ENCODE measurements around the gene SYDE1.

The SYDE1 gene

DNA sequence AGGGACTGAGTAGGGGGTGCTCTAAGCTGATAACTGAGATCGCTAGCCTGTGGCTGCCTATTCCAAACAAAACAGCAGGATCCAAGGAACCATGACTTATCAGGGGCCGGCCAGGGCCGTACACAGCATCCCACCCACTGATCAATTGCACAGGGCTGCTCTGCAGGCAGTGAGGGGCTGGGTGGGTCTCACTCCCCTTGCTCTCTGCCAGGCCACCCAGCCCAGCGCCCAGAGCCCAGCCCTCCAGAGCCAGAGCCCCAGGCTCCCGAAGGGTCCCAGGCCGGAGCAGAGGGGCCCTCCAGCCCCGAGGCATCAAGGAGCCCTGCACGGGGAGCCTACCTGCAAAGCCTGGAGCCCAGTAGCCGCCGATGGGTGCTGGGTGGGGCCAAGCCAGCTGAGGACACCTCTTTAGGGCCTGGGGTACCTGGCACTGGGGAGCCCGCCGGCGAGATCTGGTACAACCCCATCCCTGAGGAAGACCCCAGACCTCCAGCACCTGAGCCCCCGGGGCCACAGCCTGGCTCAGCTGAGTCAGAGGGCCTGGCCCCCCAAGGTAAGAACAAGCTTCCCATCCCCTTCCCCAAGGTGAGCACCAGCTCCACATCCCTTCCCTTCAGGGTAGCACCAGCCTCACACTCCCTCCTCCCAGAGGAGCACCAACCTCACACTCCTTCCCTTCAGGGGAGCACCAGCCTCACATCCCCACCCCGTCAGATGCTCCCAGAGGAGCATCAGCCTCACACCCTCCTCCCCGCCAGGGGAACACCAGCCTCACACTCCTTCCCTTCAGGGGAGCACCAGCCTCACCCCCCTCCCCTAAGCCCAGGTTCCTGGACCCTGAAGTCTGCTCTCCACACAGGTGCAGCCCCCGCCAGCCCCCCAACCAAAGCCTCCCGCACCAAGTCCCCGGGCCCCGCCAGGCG is 1.9 kb downstream of the SYDE1 start:
- no peak for DNase-seq

DNA sequence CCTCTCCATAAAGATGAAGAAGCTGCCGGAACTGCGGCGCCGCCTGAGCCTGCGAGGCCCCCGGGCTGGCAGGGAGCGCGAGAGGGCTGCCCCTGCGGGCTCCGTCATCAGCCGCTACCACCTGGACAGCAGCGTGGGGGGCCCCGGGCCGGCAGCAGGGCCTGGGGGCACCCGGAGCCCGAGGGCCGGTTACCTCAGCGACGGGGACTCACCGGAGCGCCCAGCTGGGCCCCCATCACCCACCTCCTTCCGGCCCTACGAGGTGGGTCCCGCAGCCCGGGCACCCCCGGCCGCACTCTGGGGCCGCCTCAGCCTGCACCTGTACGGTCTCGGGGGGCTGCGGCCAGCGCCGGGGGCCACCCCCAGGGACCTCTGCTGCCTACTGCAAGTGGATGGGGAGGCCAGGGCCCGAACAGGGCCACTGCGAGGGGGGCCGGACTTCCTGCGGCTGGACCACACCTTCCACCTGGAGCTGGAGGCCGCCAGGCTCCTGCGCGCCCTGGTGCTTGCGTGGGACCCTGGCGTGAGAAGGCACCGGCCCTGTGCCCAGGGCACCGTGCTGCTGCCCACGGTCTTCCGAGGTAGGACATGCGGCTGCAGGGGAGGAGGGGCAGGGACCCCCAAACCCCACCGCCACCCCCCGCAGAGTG is 2.7 kb downstream of the SYDE1 start:
- no peak for DNase-seq

DNA sequence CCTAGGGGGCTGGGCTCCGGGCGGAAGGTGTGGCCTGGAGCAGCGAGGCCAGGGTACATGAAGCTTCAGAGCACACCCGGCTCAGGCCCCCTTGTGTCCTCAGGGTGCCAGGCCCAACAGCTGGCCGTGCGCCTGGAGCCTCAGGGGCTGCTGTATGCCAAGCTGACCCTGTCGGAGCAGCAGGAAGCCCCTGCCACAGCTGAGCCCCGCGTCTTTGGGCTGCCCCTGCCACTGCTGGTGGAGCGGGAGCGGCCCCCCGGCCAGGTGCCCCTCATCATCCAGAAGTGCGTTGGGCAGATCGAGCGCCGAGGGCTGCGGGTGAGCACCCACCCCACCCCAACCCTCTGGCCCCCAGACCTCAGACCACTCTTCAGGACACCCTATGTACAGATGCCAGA is 3.2 kb downstream of the SYDE1 start:
- no peak for DNase-seq

DNA sequence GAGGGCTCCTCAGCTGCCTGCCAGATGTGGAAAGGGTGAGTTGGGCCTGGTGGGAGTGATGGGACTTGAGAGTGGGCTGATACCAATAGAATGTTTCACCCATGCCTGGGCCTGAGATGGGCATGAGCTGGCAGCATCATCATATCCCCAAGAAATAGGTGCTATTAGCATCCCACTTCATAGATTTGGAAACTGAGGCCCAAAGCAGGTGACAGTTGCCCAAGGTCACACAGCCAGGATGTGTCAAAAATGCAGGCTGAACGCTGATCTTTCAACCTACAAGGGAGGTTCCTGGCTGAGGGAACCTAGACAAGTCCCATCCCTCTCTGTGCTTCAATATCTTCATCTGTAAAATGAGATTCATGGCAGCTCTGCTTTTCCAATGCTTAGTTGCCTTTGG is 4.6 kb downstream of the SYDE1 start:
- no peak for DNase-seq

DNA sequence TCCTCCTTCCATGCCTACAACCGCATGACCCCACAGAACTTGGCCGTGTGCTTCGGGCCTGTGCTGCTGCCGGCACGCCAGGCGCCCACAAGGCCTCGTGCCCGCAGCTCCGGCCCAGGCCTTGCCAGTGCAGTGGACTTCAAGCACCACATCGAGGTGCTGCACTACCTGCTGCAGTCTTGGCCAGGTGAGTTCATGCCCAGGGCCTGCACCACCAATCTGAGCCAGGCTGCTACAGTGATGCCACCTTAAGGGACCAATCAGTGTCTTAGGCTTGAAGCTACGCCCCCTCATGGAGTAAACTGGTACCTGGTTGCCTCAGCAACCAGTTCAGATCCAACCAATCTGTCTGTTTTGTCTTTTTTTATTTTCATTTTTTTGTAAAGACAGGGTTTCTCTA is 5.2 kb downstream of the SYDE1 start:
- DNase-seq, result no peak

DNA sequence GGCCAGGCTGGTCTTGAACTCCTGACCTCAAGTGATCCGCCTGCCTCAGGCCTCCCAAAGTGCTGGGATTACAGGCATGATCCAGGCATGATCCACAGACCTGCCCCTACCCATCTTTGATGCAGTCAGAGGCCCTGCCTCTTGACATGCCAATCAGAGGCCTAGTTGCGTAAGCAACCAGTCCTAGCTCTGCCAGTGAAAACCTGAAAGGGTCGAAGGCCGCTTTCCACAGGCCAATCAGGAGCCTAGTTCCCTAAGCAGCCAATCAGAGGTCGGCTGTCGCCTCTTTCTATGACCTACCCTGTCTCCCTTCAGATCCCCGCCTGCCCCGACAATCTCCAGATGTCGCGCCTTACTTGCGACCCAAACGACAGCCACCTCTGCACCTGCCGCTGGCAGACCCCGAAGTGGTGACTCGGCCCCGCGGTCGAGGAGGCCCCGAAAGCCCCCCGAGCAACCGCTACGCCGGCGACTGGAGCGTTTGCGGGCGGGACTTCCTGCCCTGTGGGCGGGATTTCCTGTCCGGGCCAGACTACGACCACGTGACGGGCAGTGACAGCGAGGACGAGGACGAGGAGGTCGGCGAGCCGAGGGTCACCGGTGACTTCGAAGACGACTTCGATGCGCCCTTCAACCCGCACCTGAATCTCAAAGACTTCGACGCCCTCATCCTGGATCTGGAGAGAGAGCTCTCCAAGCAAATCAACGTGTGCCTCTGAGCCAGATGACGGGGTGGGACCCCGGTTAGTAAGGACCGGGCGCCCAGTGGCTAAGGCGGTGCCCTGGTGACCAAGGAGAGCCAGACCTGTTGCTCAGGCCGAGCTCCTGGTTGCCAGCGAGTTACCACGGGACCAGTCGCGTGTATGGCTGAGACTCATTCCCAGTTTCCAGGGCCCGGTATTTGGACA is 6.3 kb downstream of the SYDE1 start:
- no peak for DNase-seq

DNA sequence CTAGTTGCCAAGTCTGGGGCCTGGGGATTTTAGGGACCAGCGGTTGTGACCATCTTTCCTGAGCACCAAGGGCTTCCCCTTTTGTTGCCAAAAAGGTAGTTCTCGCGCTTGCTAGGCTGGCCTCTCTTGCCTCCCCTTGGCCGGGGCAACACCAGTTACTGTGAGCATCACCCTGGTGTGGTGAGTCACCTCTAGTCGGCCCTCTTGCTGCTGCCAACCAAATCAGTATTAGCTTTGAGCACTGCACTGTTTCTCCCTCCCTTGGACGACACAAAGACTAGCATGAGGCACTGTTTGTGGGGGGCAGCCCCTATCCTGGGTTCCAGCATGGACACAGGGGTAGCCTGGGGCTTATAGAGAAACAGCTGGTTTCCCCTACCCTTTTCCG is 6.9 kb downstream of the SYDE1 start:
- DNase-seq, result no peak

DNA sequence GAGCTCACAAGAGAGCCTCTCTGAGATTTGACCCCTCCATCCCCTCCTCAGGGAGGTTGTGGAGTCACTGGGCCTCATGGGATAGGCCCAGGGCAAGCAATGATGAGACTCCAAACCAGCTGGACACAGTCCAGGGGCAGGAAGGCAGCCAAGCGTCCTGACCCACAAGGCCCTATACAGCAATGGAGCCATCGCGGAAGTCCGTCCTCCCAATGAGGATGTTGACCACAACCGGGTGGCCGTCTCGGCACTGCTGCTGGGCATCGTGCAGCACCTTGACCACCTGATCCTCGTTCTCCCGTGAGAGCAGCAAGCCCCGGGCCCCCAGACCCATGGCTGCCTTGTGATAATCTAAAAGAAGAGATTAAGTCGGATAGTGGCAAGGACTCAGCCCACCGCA is 7.9 kb downstream of the SYDE1 start:
- peak; percentile 61 for DNase-seq

DNA sequence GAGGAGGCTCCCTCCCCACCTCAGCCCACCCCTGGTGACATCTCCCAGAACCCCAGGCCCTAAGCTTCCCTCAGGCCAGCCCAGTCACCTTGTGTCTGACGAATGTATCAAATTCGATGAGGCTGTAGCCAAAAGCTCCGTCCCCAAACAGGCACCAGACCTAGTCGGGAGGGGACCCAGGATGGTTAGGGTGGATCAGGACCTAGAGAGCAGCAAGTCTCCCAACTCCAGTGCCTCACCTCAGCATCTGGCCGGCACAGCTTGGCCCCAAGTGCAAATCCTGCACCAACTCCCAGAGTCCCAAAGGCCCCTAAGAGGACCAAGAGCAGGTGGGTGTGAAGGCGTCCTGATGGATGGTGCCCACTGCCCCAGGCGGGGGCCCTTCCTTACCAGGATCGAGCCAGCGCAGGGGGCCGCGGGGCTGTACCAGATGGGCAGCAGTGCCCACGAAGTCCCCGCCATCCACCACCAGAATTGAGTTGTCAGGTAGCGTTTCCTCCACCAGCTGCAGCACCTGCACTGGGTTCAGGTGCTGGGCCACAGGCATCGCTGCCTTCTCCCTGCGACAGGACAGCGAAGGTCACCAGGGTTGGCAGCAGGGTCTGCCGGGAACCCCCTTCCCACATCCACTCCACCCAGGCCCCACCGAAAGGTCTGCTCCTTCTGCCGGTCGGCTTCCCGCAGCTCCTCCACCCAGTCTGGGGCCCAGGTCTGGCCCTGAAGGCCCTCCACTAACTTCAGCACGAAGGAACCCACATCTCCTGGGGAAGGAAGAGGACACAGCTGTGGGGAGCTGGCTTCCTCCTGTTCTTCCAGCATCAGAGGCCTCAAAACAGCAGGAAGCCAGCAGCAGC is 8.8 kb downstream of the SYDE1 start:
- peak; percentile 30 for DNase-seq

DNA sequence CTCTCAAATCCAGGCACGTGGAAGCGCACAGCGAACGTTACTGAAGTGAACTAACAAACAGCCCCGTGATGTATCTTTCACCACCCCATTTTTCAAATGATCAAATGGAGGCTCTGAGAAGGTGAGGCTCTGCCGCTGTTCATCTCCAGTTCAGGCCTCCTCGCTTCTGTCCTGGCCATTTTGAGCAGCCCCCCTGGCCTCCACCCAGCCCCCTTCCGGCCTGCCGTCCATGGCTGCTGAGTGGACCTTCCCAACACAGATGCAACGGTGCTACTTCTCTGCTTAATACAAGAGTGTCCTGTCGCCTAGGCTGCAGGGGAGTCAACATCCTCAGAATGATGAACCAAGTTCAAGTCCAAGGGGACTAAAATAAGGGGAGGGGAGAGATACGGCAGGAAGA is 9.7 kb downstream of the SYDE1 start:
- DNase-seq, result no peak

DNA sequence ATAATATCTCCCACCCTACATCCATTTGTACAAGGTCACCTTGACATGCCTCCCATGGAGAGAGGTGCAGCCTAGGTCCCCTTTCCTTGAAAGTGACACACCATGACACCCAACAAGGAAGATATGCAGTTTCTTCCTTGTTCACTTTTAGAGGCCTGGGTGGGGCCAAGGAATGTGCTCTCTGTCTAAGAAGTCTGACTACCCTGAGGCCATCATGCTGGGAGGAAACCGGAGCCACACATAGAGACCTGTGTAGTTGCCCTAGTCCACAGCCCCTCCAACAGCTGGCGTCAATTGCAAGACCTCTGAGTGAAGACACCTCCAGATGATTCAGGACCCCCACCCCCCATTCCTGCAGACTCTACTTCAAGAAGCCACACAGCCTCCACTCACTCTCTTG is 11.0 kb downstream of the SYDE1 start:
- no peak for DNase-seq

DNA sequence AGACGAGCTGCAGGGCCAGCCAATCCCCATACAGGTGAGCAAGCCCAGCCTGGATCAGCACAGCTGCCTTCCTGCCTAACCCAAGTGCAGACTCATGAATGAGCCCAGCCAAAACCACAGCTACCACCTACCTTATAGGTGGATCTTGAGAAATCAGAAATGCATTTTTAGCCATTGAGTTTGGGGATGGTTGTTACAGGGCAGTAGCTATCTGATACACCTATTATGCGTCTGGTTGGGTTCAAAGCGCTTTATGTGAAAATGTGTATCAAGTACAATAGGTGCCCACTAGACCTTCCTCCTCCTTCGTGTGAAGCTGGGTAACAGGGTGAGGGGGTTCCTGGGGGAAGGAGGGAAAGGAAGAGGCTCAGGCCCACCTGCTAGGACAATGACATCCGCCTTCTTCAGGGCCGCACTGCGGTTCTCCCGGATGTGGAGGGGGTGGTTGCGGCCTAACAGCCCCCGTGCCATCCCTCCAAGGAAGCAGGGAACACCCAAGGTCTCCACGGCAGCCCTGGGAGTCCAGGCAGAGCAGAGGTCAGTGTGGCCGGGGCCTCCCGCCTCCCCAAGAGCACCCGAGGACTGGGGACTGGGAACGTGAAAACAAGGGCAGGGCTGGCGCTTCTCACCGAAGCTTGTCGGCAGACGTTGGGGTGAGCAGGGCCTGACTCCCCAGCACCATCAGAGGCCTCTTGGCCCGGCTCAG is 11.7 kb downstream of the SYDE1 start:
- no peak for DNase-seq

DNA sequence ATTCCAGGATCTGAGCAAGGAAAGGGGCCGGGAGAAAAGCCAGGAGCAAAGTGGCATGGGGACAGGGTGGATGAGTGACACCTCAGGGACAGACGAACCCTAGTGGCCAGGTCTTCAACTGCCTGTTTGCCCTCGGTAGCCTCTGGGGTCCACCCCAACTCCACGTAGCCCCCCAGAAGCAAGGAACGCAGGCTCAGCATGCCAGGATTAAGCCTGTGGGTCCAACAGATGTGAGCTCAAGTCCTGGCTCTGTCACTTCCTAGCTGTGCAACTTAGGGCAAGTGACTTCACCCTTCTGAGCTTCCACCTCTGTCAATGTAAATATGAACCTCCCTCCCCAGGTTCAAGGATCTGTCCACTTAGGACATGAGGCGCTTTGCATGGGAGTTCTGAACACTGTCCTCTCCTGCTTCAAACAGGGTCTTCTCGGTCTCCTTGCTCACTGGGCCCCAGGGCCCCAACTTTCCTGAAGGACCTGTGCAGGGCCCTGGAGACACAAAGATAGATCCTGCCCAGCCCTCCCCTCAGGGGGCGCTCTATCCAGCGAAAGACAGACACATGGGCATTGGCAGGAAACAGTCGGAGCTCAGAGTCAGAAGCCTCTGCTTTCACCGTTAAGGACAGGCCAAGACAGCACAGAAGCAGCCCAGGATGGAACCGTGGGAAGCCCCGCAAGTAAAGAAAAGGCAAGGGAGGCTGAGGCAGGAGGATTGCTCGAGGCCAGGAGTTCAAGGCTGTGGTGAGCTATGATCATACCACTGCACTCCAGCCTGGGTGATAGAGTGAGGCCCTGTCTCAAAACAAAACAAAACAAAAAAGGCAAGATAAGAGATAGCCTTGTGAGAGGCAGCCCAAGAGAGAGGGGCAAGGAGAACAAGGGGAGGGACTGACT is 13.2 kb downstream of the SYDE1 start:
- no peak for DNase-seq

DNA sequence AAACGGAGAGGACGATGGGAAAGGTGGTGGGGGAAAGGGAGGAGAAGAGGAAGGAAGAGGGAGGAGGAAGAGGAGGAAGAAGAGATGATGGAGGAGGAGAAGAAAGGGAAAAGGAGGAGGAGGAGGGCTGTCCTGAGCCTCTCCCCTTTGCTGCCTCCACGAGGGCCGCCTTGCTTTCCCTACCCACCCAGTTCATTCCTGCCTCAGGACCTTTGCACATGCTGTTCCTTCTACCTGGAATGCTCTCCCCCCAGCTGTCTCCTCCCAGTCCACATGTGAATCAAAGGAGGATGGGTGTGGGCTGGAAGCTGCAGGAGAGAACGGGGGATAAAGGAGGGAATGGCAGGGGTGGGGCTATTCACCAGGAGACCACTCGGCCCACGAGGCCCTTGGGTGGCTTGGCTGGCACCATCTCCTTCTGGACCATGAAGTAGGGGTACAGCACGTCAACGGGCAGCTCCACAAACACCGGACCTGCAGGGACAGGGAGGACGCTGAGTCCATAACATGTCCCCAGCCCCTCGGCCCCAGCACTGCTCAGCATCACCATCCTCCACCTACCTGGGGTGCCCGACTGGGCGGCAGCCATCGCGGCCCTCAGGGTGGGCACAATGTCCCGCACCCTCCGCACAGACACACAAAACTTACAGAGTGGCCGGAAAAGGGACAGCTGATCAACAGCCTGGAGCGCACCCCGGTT is 15.3 kb downstream of the SYDE1 start:
- no peak for DNase-seq

DNA sequence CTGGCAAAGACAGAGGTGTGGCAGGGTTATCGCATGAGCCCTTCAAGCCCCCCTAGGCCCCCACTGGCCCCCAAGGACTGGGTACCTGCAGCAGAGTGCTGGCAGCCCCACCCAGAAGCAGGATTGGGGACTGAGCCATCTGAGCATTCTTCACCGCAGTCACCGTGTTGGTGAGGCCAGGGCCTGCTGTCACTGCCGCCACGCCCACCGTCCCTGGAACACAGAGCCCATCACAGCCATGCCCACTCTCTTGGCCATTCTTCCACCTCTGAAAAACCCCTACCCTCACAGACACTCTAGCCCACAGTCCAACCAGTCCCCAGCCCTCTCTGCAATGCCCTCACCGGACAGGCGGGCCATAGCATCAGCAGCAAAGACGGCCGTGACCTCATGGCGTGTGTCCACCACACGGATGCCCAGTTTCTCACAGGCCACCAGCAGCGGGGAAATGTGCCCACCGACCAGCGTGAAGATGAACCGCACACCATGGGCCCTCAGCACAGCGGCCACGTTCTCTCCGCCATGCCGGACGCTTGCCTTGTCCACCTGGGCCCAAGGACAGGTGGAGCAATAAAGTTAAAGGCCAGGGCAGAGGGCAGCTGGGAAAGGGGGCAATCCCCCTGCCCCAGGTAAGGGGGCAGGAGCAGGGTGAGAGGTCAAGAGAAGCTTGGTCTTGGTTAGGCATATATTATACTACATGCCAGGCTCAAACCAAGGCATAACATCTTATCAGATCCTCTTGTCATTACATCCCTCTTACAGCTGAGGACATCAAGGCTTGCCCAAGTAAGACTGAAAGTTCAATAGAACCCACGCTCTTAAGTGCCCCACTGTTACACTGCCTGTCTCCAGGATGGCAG is 16.1 kb downstream of the SYDE1 start:
- no peak for DNase-seq

DNA sequence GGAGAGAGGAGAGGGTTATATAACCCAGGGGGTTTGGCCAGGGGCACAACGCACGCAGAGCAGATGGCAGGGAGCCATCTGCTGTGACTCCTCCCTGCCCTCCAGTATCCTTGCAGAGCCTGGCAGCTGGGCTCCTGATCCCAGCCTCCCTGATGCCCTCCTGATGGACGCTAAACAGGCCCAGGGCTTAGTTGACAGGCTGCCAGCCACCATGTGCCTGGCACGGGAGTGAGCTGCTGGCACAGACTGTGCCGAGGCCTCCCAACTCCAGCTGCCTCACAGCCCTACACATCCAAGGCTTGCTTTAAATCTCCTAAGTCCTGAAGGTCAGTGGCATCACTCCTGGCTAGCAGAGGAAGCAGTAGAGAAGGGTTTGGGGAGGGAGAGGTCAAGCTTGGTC is 16.7 kb downstream of the SYDE1 start:
- DNase-seq, result peak; percentile 77

DNA sequence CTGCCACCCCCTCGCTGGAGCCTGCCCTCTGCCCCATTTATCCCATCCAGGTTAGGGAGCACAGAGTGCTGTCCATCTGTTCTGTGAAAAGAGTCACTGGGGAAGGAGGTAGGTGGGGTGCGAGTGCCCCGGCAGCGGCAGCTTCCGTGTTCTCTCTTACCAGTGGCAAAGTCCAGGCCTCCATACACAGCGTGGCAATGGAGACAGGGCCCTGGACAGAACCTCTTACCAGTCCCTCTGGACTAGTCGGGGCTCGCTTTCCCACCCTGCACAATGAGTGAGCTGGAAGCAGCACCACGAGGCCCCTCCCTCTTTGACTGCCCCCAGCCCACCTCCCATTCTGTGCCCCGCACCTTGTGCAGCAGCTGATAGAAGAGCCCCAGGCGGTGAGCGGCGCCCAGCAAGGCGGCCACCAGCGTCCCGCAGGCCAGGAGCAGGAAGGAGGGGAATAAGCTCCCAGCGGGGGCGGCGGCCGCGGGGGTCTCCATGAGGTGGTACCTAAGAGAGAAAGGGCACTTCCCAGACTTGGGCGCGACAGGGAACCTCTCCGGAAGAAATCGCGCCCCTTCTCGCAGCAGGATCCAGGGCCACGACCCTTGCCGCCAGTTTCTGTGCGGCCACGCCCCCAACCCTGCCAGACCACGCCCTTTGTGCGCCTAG is 17.5 kb downstream of the SYDE1 start:
- DNase-seq, result peak; percentile 38

Measured in right hindlimb (tissue), 1 donor.